Fibroblast of villous mesenchyme (primary cell): ENCODE measurements around the gene POLE. TPM values are rescaled to one million over a fixed set of nuclear protein-coding genes. Genes with fewer than 3 reads are reported as not detected.

Experiments
- DNase-seq: peaks from one replicate; pipeline ENCODE4 v3.0.0-alpha.2; 2010; ENCODE audit warnings: low read depth
- H3K4me3 ChIP-seq: 2 replicates; pipeline ENCODE4 v1.5.1; 2011; ENCODE audit warnings: low read depth, mild to moderate bottlenecking, low read length
- CTCF ChIP-seq: IDR thresholded peaks from 2 replicates; pipeline ENCODE4 v1.5.1; 2012; ENCODE audit warnings: low read depth, mild to moderate bottlenecking, low read length; ENCODE audit not compliant: insufficient read depth
- total RNA-seq: library from RNA; depleted of rRNA; stranded (reverse); fragments of >200 nt; gene quantifications from 2 replicates; pipeline ENCODE4 v1.2.3, GENCODE V29; 2012

POLE gene
- total RNA-seq, 1 donor = 26.3 TPM

- no peak for DNase-seq
- H3K4me3 ChIP-seq = no peak overlapping the region
- TF ChIP-seq CTCF = no peak
These were observed 1.7 kb downstream of the POLE start for GRCh38 chr12:132685400-132685799.

- no peak for TF ChIP-seq CTCF
- H3K4me3 ChIP-seq = no peak overlapping the region
- DNase-seq = no peak
These were observed 9.7 kb downstream of the POLE start for GRCh38 chr12:132677492-132677891.

- DNase-seq = no peak
- H3K4me3 ChIP-seq = no peak overlapping the region
- no peak for TF ChIP-seq CTCF
These were observed 11.2 kb downstream of the POLE start for GRCh38 chr12:132675757-132676432.

- no peak overlapping the region for H3K4me3 ChIP-seq
- no peak for DNase-seq
- TF ChIP-seq CTCF = no peak
These were observed 12.6 kb downstream of the POLE start for GRCh38 chr12:132674561-132674960.

GRCh38 chr12:132673288-132674179 lies 13.6 kb downstream of the POLE start:
- no peak for TF ChIP-seq CTCF
- DNase-seq = no peak
- H3K4me3 ChIP-seq = no peak overlapping the region

- no peak for TF ChIP-seq CTCF
- DNase-seq = no peak
- no peak overlapping the region for H3K4me3 ChIP-seq
These were observed 14.5 kb downstream of the POLE start for GRCh38 chr12:132672678-132673077.

- TF ChIP-seq CTCF = no peak
These were observed 15.0 kb downstream of the POLE start for GRCh38 chr12:132672116-132672515.

More at GRCh38 chr12:132672116-132672515, 15.0 kb downstream of the POLE start:
- no peak overlapping the region for H3K4me3 ChIP-seq
- DNase-seq = no peak
